Measurements from ENCODE around the gene HMOX1. TPM values are rescaled to one million over a fixed set of nuclear protein-coding genes. Genes with fewer than 3 reads are reported as not detected.

HMOX1 gene
- total RNA-seq, 1 experiment from 2014 or later: 1.3 TPM

GRCh38 chr22:35410663-35411034 lies 29.8 kb downstream of the HMOX1 start:
- no peaks in the 10 kb centered on the region for H3K27me3 ChIP-seq (ENCODE audit: low read length)
- no peaks in the 10 kb centered on the region for H3K9me3 ChIP-seq (ENCODE audit: low read length)
- H3K4me2 ChIP-seq (ENCODE audit: low read depth, low read length, poor library complexity, severe bottlenecking): peak overlapping the region; percentile 61
- peak overlapping the region; percentile 47 for H3K4me3 ChIP-seq (ENCODE audit: low read length)
- peaks cover 12% of the 10 kb centered on the region; the same call in 1 of the 2 replicates for H3K79me2 ChIP-seq (ENCODE audit: low read length)
- H3K4me1 ChIP-seq (ENCODE audit: low read length): peaks cover 66% of the 10 kb centered on the region
- peaks cover 51% of the 10 kb centered on the region for H3K36me3 ChIP-seq (ENCODE audit: insufficient read depth, low read length)
- peak overlapping the region; percentile 70 for H3K9ac ChIP-seq (ENCODE audit: low read length)
- no peak for DNase-seq
- H3K9me2 ChIP-seq (replicated peaks; ENCODE audit: insufficient read depth, low read length): no peaks in the 10 kb centered on the region
- H2AFZ ChIP-seq (ENCODE audit: low read length): 0 out of 2 replicates have a peak overlapping the region, but pooled peaks have one; percentile 4
- peak overlapping the region; percentile 93 for H3K27ac ChIP-seq (ENCODE audit: low read length)
- H4K20me1 ChIP-seq (ENCODE audit: insufficient read depth, low read depth, low read length): no peaks in the 10 kb centered on the region

GRCh38 chr22:35411102-35411501 lies 30.2 kb downstream of the HMOX1 start:
- peak overlapping the region; percentile 93 for H3K27ac ChIP-seq (ENCODE audit: low read length)
- peak overlapping the region; percentile 61 for H3K4me2 ChIP-seq (ENCODE audit: low read depth, low read length, poor library complexity, severe bottlenecking)
- no peaks in the 10 kb centered on the region for H3K9me2 ChIP-seq (replicated peaks; ENCODE audit: insufficient read depth, low read length)
- H3K9ac ChIP-seq (ENCODE audit: low read length): peak overlapping the region; percentile 70
- DNase-seq: peak; percentile 87
- H3K79me2 ChIP-seq (ENCODE audit: low read length): peaks cover 12% of the 10 kb centered on the region; the same call in 1 of the 2 replicates
- no peaks in the 10 kb centered on the region for H3K9me3 ChIP-seq (ENCODE audit: low read length)
- H4K20me1 ChIP-seq (ENCODE audit: insufficient read depth, low read depth, low read length): no peaks in the 10 kb centered on the region
- H3K27me3 ChIP-seq (ENCODE audit: low read length): no peaks in the 10 kb centered on the region
- peaks cover 54% of the 10 kb centered on the region for H3K36me3 ChIP-seq (ENCODE audit: insufficient read depth, low read length)
- H3K4me3 ChIP-seq (ENCODE audit: low read length): peak overlapping the region; percentile 47; the same call in 1 of the 2 replicates
- no peak overlapping the region for H2AFZ ChIP-seq (ENCODE audit: low read length)
- H3K4me1 ChIP-seq (ENCODE audit: low read length): peaks cover 66% of the 10 kb centered on the region

- Histone ChIP-seq H4K20me1 (ENCODE audit: insufficient read depth, low read depth, low read length) (no peaks in the 10 kb centered on the region), H3K4me2 (ENCODE audit: low read depth, low read length, poor library complexity, severe bottlenecking) (no peak overlapping the region), H3K9ac (ENCODE audit: low read length) (no peak overlapping the region), H2AFZ (ENCODE audit: low read length) (no peak overlapping the region), H3K27ac (ENCODE audit: low read length) (no peak overlapping the region), H3K36me3 (ENCODE audit: insufficient read depth, low read length) (peaks cover 45% of the 10 kb centered on the region), H3K4me3 (ENCODE audit: low read length) (no peak overlapping the region), H3K4me1 (ENCODE audit: low read length) (peaks cover 43% of the 10 kb centered on the region), H3K27me3 (ENCODE audit: low read length) (no peaks in the 10 kb centered on the region), H3K9me3 (ENCODE audit: low read length) (no peaks in the 10 kb centered on the region), H3K79me2 (ENCODE audit: low read length) (peaks cover 12% of the 10 kb centered on the region; the same call in 1 of the 2 replicates), H3K9me2 (replicated peaks; ENCODE audit: insufficient read depth, low read length) (no peaks in the 10 kb centered on the region)
- DNase-seq: no peak
Observed at GRCh38 chr22:35413624-35414023, 32.7 kb downstream of the HMOX1 start.

DNA sequence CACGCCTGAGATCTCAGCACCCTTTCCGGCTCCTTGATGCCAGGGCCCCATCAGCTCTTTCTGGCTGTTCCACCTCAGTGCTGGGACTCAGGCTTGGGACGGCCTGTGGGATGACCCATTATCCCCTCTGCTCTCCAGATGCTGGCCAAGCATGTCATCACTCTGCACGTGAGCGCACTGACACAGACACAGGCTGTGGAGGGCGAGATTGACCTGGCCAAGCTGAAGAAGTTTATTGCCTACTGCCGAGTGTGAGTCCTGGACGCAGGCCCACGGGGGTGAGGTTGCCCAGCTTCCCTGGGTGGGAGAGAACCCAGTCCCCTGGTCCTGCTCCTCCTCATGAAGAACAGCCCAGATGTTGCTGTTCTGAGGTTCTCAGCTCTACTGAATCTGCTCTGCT lies 36.7 kb downstream of the HMOX1 start:
- no peaks in the 10 kb centered on the region for H3K79me2 ChIP-seq (ENCODE audit: low read length)
- H4K20me1 ChIP-seq (ENCODE audit: insufficient read depth, low read depth, low read length): 0 out of 2 replicates have a peak, but pooled peaks cover 9% of the 10 kb centered on the region
- H3K9me3 ChIP-seq (ENCODE audit: low read length): no peaks in the 10 kb centered on the region
- no peaks in the 10 kb centered on the region for H3K9me2 ChIP-seq (replicated peaks; ENCODE audit: insufficient read depth, low read length)
- peaks cover 9% of the 10 kb centered on the region for H3K4me1 ChIP-seq (ENCODE audit: low read length)
- H3K4me2 ChIP-seq (ENCODE audit: low read depth, low read length, poor library complexity, severe bottlenecking): no peak overlapping the region
- H3K27me3 ChIP-seq (ENCODE audit: low read length): no peaks in the 10 kb centered on the region
- no peak overlapping the region for H3K4me3 ChIP-seq (ENCODE audit: low read length)
- peaks cover 42% of the 10 kb centered on the region for H3K36me3 ChIP-seq (ENCODE audit: insufficient read depth, low read length)
- H3K27ac ChIP-seq (ENCODE audit: low read length): no peak overlapping the region
- DNase-seq: no peak
- H3K9ac ChIP-seq (ENCODE audit: low read length): no peak overlapping the region
- H2AFZ ChIP-seq (ENCODE audit: low read length): no peak overlapping the region

DNA sequence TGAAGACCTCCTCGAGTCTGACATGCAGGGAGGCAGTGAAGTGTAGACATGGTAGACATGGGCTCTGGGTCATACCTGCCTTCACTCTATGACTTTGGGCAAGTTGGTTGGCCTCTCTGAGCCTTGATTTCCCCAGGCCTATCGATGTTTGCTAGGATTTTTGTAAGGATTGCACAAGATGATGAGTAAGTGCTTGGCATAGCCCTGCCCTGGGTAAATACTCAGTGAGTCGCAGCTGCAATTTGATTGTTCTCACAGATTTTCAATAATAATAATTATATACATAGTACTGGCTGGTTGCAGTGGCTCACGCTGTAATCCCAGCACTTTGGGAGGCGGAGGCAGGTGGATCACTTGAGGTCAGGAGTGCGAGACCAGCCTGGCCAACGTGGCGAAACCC lies 37.2 kb downstream of the HMOX1 start:
- H3K4me2 ChIP-seq (ENCODE audit: low read depth, low read length, poor library complexity, severe bottlenecking): no peak overlapping the region

DNA sequence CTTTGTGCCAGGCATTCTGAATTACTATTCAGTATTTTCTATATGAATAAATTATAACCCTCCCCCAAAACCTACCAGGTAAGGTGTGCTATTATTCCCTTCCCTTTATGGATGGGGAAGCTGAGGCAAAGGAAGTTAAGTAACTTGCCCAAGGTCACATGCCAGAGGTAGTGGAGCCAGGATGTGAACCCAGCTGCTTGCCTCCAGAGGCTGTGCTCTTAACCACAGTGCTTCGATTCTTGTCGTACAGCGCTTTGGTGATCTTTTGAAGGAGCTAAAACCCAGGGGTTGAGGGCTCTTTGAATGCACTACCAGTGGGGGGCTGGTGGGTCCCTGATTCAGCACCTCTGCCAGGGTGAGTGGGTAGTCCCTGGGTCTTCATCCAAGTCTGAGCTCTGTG lies 37.8 kb downstream of the HMOX1 start:
- H4K20me1 ChIP-seq (ENCODE audit: insufficient read depth, low read depth, low read length): 0 out of 2 replicates have a peak, but pooled peaks cover 9% of the 10 kb centered on the region
- H3K4me2 ChIP-seq (ENCODE audit: low read depth, low read length, poor library complexity, severe bottlenecking): no peak overlapping the region

More for the DNA sequence above, 37.2 kb downstream of the HMOX1 start:
- Histone ChIP-seq H3K4me1 (ENCODE audit: low read length) (peaks cover 9% of the 10 kb centered on the region), H3K36me3 (ENCODE audit: insufficient read depth, low read length) (peaks cover 47% of the 10 kb centered on the region), H4K20me1 (ENCODE audit: insufficient read depth, low read depth, low read length) (0 out of 2 replicates have a peak, but pooled peaks cover 9% of the 10 kb centered on the region), H2AFZ (ENCODE audit: low read length) (no peak overlapping the region), H3K27me3 (ENCODE audit: low read length) (no peaks in the 10 kb centered on the region), H3K4me3 (ENCODE audit: low read length) (no peak overlapping the region), H3K9ac (ENCODE audit: low read length) (no peak overlapping the region), H3K27ac (ENCODE audit: low read length) (no peak overlapping the region), H3K79me2 (ENCODE audit: low read length) (no peaks in the 10 kb centered on the region), H3K9me3 (ENCODE audit: low read length) (no peaks in the 10 kb centered on the region), H3K9me2 (replicated peaks; ENCODE audit: insufficient read depth, low read length) (no peaks in the 10 kb centered on the region)
- DNase-seq: no peak

DNA sequence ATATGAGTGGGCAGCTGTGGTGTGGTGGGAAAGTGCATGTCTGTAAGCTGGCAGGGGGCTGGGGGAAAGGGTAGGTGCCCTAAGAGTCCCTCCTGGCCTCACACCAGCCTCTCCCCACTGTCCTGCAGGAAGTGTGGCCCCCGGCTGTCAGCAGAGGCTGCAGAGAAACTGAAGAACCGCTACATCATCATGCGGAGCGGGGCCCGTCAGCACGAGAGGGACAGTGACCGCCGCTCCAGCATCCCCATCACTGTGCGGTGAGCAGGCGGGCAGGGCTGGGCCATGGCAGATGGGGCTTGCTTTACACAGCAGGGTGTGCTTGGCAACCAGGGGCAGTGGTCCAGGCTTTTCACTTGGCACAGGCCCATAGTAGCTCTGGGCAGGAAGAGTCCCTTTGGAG lies 38.9 kb downstream of the HMOX1 start:
- no peaks in the 10 kb centered on the region for H3K4me1 ChIP-seq (ENCODE audit: low read length)
- no peak overlapping the region for H3K27ac ChIP-seq (ENCODE audit: low read length)
- H4K20me1 ChIP-seq (ENCODE audit: insufficient read depth, low read depth, low read length): 0 out of 2 replicates have a peak, but pooled peaks cover 9% of the 10 kb centered on the region
- no peak overlapping the region for H3K4me2 ChIP-seq (ENCODE audit: low read depth, low read length, poor library complexity, severe bottlenecking)
- no peak overlapping the region for H3K4me3 ChIP-seq (ENCODE audit: low read length)
- no peaks in the 10 kb centered on the region for H3K9me3 ChIP-seq (ENCODE audit: low read length)
- H3K79me2 ChIP-seq (ENCODE audit: low read length): no peaks in the 10 kb centered on the region
- H2AFZ ChIP-seq (ENCODE audit: low read length): no peak overlapping the region
- H3K9me2 ChIP-seq (replicated peaks; ENCODE audit: insufficient read depth, low read length): no peaks in the 10 kb centered on the region
- H3K27me3 ChIP-seq (ENCODE audit: low read length): no peaks in the 10 kb centered on the region
- DNase-seq: no peak
- H3K36me3 ChIP-seq (ENCODE audit: insufficient read depth, low read length): peaks cover 51% of the 10 kb centered on the region
- H3K9ac ChIP-seq (ENCODE audit: low read length): no peak overlapping the region

More for the DNA sequence above, 37.8 kb downstream of the HMOX1 start:
- DNase-seq: no peak
- Histone ChIP-seq H3K9me3 (ENCODE audit: low read length) (no peaks in the 10 kb centered on the region), H2AFZ (ENCODE audit: low read length) (no peak overlapping the region), H3K4me3 (ENCODE audit: low read length) (no peak overlapping the region), H3K9me2 (replicated peaks; ENCODE audit: insufficient read depth, low read length) (no peaks in the 10 kb centered on the region), H3K79me2 (ENCODE audit: low read length) (no peaks in the 10 kb centered on the region), H3K4me1 (ENCODE audit: low read length) (peaks cover 5% of the 10 kb centered on the region), H3K27me3 (ENCODE audit: low read length) (no peaks in the 10 kb centered on the region), H3K27ac (ENCODE audit: low read length) (no peak overlapping the region), H3K36me3 (ENCODE audit: insufficient read depth, low read length) (peaks cover 49% of the 10 kb centered on the region), H3K9ac (ENCODE audit: low read length) (no peak overlapping the region)

DNA sequence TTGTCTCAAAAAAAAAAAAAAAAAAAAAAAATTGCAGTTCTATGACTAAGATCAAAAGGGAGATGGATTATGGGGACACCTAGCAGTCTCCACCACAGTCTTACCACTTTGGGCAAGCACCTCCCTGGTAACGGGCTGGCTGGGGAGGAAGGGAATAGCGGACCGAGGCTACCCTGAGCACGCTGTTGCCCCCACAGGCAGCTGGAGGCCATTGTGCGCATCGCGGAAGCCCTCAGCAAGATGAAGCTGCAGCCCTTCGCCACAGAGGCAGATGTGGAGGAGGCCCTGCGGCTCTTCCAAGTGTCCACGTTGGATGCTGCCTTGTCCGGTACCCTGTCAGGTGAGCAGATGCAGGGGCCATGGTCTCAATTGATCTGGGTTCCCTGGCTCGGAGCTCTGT lies 40.2 kb downstream of the HMOX1 start:
- Histone ChIP-seq H3K4me3 (ENCODE audit: low read length) (no peak overlapping the region), H3K36me3 (ENCODE audit: insufficient read depth, low read length) (peaks cover 56% of the 10 kb centered on the region), H4K20me1 (ENCODE audit: insufficient read depth, low read depth, low read length) (0 out of 2 replicates have a peak, but pooled peaks cover 9% of the 10 kb centered on the region), H3K9ac (ENCODE audit: low read length) (no peak overlapping the region), H3K79me2 (ENCODE audit: low read length) (no peaks in the 10 kb centered on the region), H3K9me2 (replicated peaks; ENCODE audit: insufficient read depth, low read length) (no peaks in the 10 kb centered on the region), H3K4me2 (ENCODE audit: low read depth, low read length, poor library complexity, severe bottlenecking) (no peak overlapping the region), H3K9me3 (ENCODE audit: low read length) (no peaks in the 10 kb centered on the region), H2AFZ (ENCODE audit: low read length) (no peak overlapping the region), H3K27ac (ENCODE audit: low read length) (no peak overlapping the region), H3K4me1 (ENCODE audit: low read length) (no peaks in the 10 kb centered on the region), H3K27me3 (ENCODE audit: low read length) (no peaks in the 10 kb centered on the region)
- no peak for DNase-seq
